Mesothelial cell of epicardium (in vitro differentiated cells): ENCODE data around the gene PHF21A. TPM values are rescaled to one million over a fixed set of nuclear protein-coding genes. Genes with fewer than 3 reads are reported as not detected.

Experiments used
- DNase-seq, 2 experiments: peaks; one replicate each; pipeline ENCODE4 v3.0.0; 2021; ENCODE audit warnings: low spot score in 2 of 2; ENCODE audit not compliant: unreplicated experiment in 2 of 2
- H3K27ac Mint-ChIP-seq: 2 replicates; pipeline ENCODE4 v1.8.0; 2021; ENCODE audit warnings: mixed read lengths
- H3K27me3 Mint-ChIP-seq: 2 replicates; pipeline ENCODE4 v1.8.0; 2021; ENCODE audit warnings: low read depth, mixed read lengths
- H3K36me3 Mint-ChIP-seq: 2 replicates; pipeline ENCODE4 v1.8.0; 2021; ENCODE audit warnings: mixed read lengths
- H3K4me1 Mint-ChIP-seq: 2 replicates; pipeline ENCODE4 v1.8.0; 2021; ENCODE audit warnings: mixed read lengths
- H3K4me3 Mint-ChIP-seq: 2 replicates; pipeline ENCODE4 v1.8.0; 2021; ENCODE audit warnings: mild to moderate bottlenecking, moderate library complexity, mixed read lengths
- H3K9me3 Mint-ChIP-seq: 2 replicates; pipeline ENCODE4 v1.8.0; 2021; ENCODE audit warnings: mixed read lengths
- CTCF ChIP-seq: fragments of 200-600 bp; sonication (generic); IDR thresholded peaks from one replicate; pipeline ENCODE4 v1.5.0; 2021; ENCODE audit warnings: antibody characterized with exemption; ENCODE audit not compliant: unreplicated experiment
- total RNA-seq: library from RNA; stranded (reverse); gene quantifications from 3 replicates; pipeline ENCODE4 v1.2.1, GENCODE V29; 2021

The PHF21A gene
- total RNA-seq, 1 donor from 2014 or later = 106 TPM

GRCh38 chr11:45926536-45927331 lies 194.5 kb downstream of the PHF21A start:
- peaks cover 31% of the 10 kb centered on the region for H3K27me3 Mint-ChIP-seq
- H3K36me3 Mint-ChIP-seq = peaks cover 4% of the 10 kb centered on the region
- no peak for TF ChIP-seq CTCF
- H3K9me3 Mint-ChIP-seq = no peaks in the 10 kb centered on the region
- H3K27ac Mint-ChIP-seq = no peak overlapping the region
- DNase-seq = no peak
- no peak overlapping the region for H3K4me3 Mint-ChIP-seq
- peaks cover 10% of the 10 kb centered on the region for H3K4me1 Mint-ChIP-seq

GRCh38 chr11:45926001-45926401 lies 195.3 kb downstream of the PHF21A start:
- no peaks in the 10 kb centered on the region for H3K9me3 Mint-ChIP-seq
- H3K4me3 Mint-ChIP-seq = no peak overlapping the region
- peaks cover 16% of the 10 kb centered on the region for H3K4me1 Mint-ChIP-seq
- H3K27me3 Mint-ChIP-seq = peaks cover 38% of the 10 kb centered on the region
- DNase-seq = no peak
- no peak overlapping the region for H3K27ac Mint-ChIP-seq
- TF ChIP-seq CTCF = no peak
- no peaks in the 10 kb centered on the region for H3K36me3 Mint-ChIP-seq

- Mint-ChIP-seq H3K27me3 (peaks cover 43% of the 10 kb centered on the region), H3K4me3 (no peak overlapping the region), H3K4me1 (peaks cover 16% of the 10 kb centered on the region), H3K27ac (no peak overlapping the region), H3K36me3 (no peaks in the 10 kb centered on the region), H3K9me3 (no peaks in the 10 kb centered on the region)
- DNase-seq = no peak
- no peak for TF ChIP-seq CTCF
Observed at GRCh38 chr11:45925550-45925949, 195.7 kb downstream of the PHF21A start.

GRCh38 chr11:45924927-45925326 lies 196.3 kb downstream of the PHF21A start:
- H3K9me3 Mint-ChIP-seq = no peaks in the 10 kb centered on the region
- no peak for DNase-seq
- no peak overlapping the region for H3K4me3 Mint-ChIP-seq
- peaks cover 16% of the 10 kb centered on the region for H3K4me1 Mint-ChIP-seq
- no peak overlapping the region for H3K27ac Mint-ChIP-seq
- TF ChIP-seq CTCF = no peak
- H3K36me3 Mint-ChIP-seq = no peaks in the 10 kb centered on the region
- peaks cover 46% of the 10 kb centered on the region for H3K27me3 Mint-ChIP-seq

GRCh38 chr11:45924036-45924915 lies 197.0 kb downstream of the PHF21A start:
- H3K4me3 Mint-ChIP-seq = peak overlapping the region; percentile 44

More at GRCh38 chr11:45924036-45924915, 197.0 kb downstream of the PHF21A start:
- H3K4me1 Mint-ChIP-seq = peaks cover 16% of the 10 kb centered on the region
- peaks cover 46% of the 10 kb centered on the region for H3K27me3 Mint-ChIP-seq
- no peaks in the 10 kb centered on the region for H3K36me3 Mint-ChIP-seq
- DNase-seq = peak in 1 of 2 experiments; percentile 17
- no peaks in the 10 kb centered on the region for H3K9me3 Mint-ChIP-seq
- H3K27ac Mint-ChIP-seq = no peak overlapping the region
- TF ChIP-seq CTCF = no peak
